ENCODE results near the gene C2orf69. TPM values are rescaled to one million over a fixed set of nuclear protein-coding genes. Genes with fewer than 3 reads are reported as not detected.

Gene C2orf69
- total and polyA plus RNA-seq, 2 of the 13 experiments (the other 11 are each of a cell fraction or from before 2014, with no cell fraction given), result 4.8 to 19.3 TPM

DNA sequence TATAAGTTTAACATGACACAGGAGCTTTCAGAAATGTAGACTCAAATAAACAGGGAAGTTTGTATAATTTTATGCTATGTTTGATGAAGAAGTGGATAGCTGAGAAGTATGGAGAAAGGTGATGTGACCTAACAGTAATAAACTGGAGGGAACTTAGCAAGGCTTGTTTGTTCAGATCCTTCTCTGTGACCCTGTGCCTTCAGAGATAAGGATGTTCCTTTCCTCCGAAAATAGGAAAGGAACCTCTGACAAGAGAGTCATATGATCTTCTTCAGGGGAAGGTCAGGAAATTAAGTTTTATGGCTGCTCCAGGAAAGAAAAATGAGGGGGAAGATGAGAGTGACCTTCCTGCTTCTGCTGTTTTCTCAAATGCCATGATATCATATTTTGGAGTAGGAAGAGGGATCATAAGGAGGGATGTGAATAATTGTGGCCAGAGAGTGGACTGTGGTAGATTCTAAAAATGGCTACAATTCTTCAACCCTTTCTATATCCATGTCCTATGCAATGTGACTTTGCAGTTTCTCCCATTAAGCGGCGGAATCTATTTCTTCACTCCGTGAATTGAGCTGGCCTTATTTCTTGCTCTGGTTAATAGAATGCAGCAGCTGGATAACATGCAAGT, 8.5 kb upstream of the C2orf69 start:
- H3K4me1 ChIP-seq (ENCODE audit: insufficient read depth, low read length), result peaks cover 8% of the 10 kb centered on the region; the same call in 1 of the 2 replicates
- no peak overlapping the region for H2AFZ ChIP-seq (ENCODE audit: low read length)
- no peak for FAIRE-seq
- in situ Hi-C loops (cut with HindIII; ENCODE audit: extremely low pct_ligation_motif_present, low pct_unique_long_range_greater_than_20kb) (no loop called here), intact Hi-C loops (cut with micrococcal nuclease; ENCODE audit: unreplicated experiment) (no loop called here)
- no peak overlapping the region for H3K27ac ChIP-seq (ENCODE audit: extremely low read length, insufficient read depth, low read length)
- TF ChIP-seq FOXO1 (CRISPR knock-in tag; IDR thresholded peaks at IDR 0.05) (no peak), ZNF766 (CRISPR knock-in tag; IDR thresholded peaks at IDR 0.05; ENCODE audit: borderline replicate concordance) (no peak), ATF7 (IDR thresholded peaks at IDR 0.05) (no peak), ATF7 (CRISPR knock-in tag; IDR thresholded peaks at IDR 0.05) (no peak), ZNF569 (CRISPR knock-in tag; IDR thresholded peaks at IDR 0.05; ENCODE audit: borderline replicate concordance) (no peak), ZNF292 (CRISPR knock-in tag; IDR thresholded peaks at IDR 0.05; ENCODE audit: borderline replicate concordance, low read depth) (no peak), RFX5 (IDR thresholded peaks at IDR 0.05; ENCODE audit: low read depth, low read length) (no peak), SNAI1 (CRISPR knock-in tag; IDR thresholded peaks at IDR 0.05; ENCODE audit: borderline replicate concordance) (no peak), MBNL3 (CRISPR knock-in tag; conservative IDR thresholded peaks at IDR 0.05) (no peak)
- TF ChIP-seq, protein P1, sequence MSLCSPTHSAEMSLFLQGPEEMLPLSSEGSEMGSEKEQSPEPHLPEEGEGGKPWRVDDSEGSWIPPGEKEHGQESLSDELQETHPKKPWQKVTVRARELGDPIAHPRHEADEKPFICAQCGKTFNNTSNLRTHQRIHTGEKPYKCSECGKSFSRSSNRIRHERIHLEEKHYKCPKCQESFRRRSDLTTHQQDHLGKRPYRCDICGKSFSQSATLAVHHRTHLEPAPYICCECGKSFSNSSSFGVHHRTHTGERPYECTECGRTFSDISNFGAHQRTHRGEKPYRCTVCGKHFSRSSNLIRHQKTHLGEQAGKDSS (CRISPR knock-in tag; IDR thresholded peaks at IDR 0.05; ENCODE audit: borderline replicate concordance, low read depth), result no peak
- TF ChIP-seq, protein P2, sequence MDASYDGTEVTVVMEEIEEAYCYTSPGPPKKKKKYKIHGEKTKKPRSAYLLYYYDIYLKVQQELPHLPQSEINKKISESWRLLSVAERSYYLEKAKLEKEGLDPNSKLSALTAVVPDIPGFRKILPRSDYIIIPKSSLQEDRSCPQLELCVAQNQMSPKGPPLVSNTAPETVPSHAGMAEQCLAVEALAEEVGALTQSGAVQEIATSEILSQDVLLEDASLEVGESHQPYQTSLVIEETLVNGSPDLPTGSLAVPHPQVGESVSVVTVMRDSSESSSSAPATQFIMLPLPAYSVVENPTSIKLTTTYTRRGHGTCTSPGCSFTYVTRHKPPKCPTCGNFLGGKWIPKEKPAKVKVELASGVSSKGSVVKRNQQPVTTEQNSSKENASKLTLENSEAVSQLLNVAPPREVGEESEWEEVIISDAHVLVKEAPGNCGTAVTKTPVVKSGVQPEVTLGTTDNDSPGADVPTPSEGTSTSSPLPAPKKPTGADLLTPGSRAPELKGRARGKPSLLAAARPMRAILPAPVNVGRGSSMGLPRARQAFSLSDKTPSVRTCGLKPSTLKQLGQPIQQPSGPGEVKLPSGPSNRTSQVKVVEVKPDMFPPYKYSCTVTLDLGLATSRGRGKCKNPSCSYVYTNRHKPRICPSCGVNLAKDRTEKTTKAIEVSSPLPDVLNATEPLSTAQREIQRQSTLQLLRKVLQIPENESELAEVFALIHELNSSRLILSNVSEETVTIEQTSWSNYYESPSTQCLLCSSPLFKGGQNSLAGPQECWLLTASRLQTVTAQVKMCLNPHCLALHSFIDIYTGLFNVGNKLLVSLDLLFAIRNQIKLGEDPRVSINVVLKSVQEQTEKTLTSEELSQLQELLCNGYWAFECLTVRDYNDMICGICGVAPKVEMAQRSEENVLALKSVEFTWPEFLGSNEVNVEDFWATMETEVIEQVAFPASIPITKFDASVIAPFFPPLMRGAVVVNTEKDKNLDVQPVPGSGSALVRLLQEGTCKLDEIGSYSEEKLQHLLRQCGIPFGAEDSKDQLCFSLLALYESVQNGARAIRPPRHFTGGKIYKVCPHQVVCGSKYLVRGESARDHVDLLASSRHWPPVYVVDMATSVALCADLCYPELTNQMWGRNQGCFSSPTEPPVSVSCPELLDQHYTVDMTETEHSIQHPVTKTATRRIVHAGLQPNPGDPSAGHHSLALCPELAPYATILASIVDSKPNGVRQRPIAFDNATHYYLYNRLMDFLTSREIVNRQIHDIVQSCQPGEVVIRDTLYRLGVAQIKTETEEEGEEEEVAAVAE (CRISPR knock-in tag; IDR thresholded peaks at IDR 0.05; ENCODE audit: borderline replicate concordance), result no peak
- TF ChIP-seq, protein P3, sequence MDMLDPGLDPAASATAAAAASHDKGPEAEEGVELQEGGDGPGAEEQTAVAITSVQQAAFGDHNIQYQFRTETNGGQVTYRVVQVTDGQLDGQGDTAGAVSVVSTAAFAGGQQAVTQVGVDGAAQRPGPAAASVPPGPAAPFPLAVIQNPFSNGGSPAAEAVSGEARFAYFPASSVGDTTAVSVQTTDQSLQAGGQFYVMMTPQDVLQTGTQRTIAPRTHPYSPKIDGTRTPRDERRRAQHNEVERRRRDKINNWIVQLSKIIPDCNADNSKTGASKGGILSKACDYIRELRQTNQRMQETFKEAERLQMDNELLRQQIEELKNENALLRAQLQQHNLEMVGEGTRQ (IDR thresholded peaks at IDR 0.05; ENCODE audit: low read depth, low read length), result no peak
- TF ChIP-seq, protein P3 (CRISPR knock-in tag; IDR thresholded peaks at IDR 0.05; ENCODE audit: borderline replicate concordance), result no peak
- TF ChIP-seq, protein P4, sequence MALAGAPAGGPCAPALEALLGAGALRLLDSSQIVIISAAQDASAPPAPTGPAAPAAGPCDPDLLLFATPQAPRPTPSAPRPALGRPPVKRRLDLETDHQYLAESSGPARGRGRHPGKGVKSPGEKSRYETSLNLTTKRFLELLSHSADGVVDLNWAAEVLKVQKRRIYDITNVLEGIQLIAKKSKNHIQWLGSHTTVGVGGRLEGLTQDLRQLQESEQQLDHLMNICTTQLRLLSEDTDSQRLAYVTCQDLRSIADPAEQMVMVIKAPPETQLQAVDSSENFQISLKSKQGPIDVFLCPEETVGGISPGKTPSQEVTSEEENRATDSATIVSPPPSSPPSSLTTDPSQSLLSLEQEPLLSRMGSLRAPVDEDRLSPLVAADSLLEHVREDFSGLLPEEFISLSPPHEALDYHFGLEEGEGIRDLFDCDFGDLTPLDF (CRISPR knock-in tag; IDR thresholded peaks at IDR 0.05), result no peak
- TF ChIP-seq, protein P5, sequence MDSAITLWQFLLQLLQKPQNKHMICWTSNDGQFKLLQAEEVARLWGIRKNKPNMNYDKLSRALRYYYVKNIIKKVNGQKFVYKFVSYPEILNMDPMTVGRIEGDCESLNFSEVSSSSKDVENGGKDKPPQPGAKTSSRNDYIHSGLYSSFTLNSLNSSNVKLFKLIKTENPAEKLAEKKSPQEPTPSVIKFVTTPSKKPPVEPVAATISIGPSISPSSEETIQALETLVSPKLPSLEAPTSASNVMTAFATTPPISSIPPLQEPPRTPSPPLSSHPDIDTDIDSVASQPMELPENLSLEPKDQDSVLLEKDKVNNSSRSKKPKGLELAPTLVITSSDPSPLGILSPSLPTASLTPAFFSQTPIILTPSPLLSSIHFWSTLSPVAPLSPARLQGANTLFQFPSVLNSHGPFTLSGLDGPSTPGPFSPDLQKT (CRISPR knock-in tag; IDR thresholded peaks at IDR 0.05; ENCODE audit: borderline replicate concordance), result no peak
- ATAC-seq, result no peak
- WGBS (ENCODE audit: low lambda C conversion rate), result 73% methylated on average over 4 of the region's 4 CpGs
- BruUV-seq (replicated peaks), result no TSS peak
- H4K20me1 ChIP-seq (ENCODE audit: insufficient read depth, low read length), result no peaks in the 10 kb centered on the region
- ChIA-PET CTCF (ENCODE audit: low intra/inter-chr PET ratio, low total read pairs) (no interaction called here), POLR2A (no interaction called here)
- H3K4me3 ChIP-seq (replicated peaks in 1 of 3; ENCODE audit: insufficient read depth in 1 of 3, low read depth in 2 of 3, low read length in 3 of 3), result no peak overlapping the region
- no peaks in the 10 kb centered on the region for H3K27me3 ChIP-seq (ENCODE audit: control insufficient read depth in 1 of 2, insufficient read depth in 2 of 2, low read length in 2 of 2)
- no peak for DNase-seq (ENCODE audit: low spot score)
- no peaks in the 10 kb centered on the region for H3K36me3 ChIP-seq (replicated peaks in 1 of 2; ENCODE audit: control insufficient read depth in 1 of 2, insufficient read depth in 2 of 2, low read length in 2 of 2)
- H3K79me2 ChIP-seq (ENCODE audit: insufficient read depth, low read length), result no peaks in the 10 kb centered on the region
- H3K4me2 ChIP-seq (ENCODE audit: low read depth, low read length), result no peak overlapping the region
- H3K9me3 ChIP-seq (ENCODE audit: low read length), result no peaks in the 10 kb centered on the region
- H3K9ac ChIP-seq (ENCODE audit: insufficient read depth, low read depth, low read length), result no peak overlapping the region

All from HepG2 (cell line).